MM.1S (cell line): ENCODE measurements around the gene RANBP1.

Experiments used
- CTCF ChIP-seq: fragments of 300-600 bp; sonication (generic); IDR thresholded peaks from 2 replicates; pipeline ENCODE4 v1.5.1; 2016; ENCODE audit warnings: antibody characterized with exemption, low read length, mixed read lengths
- EZH2 ChIP-seq: fragments of 300-600 bp; sonication (generic); optimal IDR thresholded peaks from 2 replicates; pipeline ENCODE3; 2017; ENCODE audit warnings: low read depth, mild to moderate bottlenecking, antibody characterized with exemption, low read length, mixed read lengths
- EZH2phosphoT487 ChIP-seq: fragments of 300-600 bp; sonication (generic); IDR thresholded peaks from 2 replicates; pipeline ENCODE4 v1.6.1; 2018; ENCODE audit warnings: antibody characterized with exemption, low read length

- TF ChIP-seq CTCF (no peak), EZH2 (no peak), EZH2phosphoT487 (no peak)
Measured at GRCh38 chr22:20170170-20170569, 54.3 kb downstream of the RANBP1 start.
